Activated naive CD4-positive, alpha-beta T cell treated with anti-CD3 and anti-CD28 coated beads, Interleukin-2, amount 50 U/mL, for 72 hours (primary cell): ENCODE results near the gene SALL2. TPM values are rescaled to one million over a fixed set of nuclear protein-coding genes. Genes with fewer than 3 reads are reported as not detected.

Source experiments
- ATAC-seq, 2 donors: fragments of 150-1000 bp; cut with Tn5 transposase; 2 replicates each; pipeline ENCODE4 v1.10.0; 2021; ENCODE audit warnings: mild to moderate bottlenecking in 2 of 2, moderate library complexity in 2 of 2
- DNase-seq, 2 donors: peaks; one replicate each; pipeline ENCODE4 v3.0.0; 2021 to 2022; ENCODE audit warnings: low spot score in 2 of 2
- H3K27ac Mint-ChIP-seq, 2 donors: one replicate each; pipeline ENCODE4 v1.8.0; 2022; ENCODE audit warnings: mild to moderate bottlenecking in 2 of 2, mixed read lengths in 2 of 2
- H3K36me3 Mint-ChIP-seq, 2 donors: one replicate each; pipeline ENCODE4 v1.8.0; 2022; ENCODE audit warnings: mixed read lengths in 2 of 2
- H3K9me3 Mint-ChIP-seq, 2 donors: one replicate each; pipeline ENCODE4 v1.8.0; 2022; ENCODE audit warnings: mixed read lengths in 2 of 2
- total RNA-seq, 2 donors: library from RNA; stranded (reverse); gene quantifications; one replicate each; pipeline ENCODE4 v1.2.3, GENCODE V29; 2022

SALL2 gene
- total RNA-seq, 2 donors from 2014 or later, result 5.4 to 9.3 TPM

DNA sequence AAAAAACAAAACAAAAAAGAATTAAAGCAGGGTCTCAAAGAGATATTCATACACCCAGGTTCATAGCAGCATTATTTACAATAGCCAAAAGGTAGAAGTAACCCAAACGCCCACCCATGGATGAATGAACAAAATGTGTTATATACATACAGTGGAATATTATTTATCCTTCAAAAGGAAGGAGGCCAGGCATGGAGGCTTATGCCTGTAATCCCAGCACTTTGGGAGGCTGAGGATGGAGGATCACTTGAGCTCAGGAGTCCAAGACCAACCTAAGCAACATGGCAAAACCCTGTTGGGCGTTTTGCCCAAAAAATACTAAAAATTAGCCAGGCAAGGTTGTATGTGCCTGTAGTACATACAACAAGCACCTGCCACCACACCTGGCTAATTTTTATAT lies 19.6 kb downstream of the SALL2 start:
- H3K36me3 Mint-ChIP-seq, result peaks cover 24 to 42% of the 10 kb centered on the region in 2 donors
- ATAC-seq, result no peak

DNA sequence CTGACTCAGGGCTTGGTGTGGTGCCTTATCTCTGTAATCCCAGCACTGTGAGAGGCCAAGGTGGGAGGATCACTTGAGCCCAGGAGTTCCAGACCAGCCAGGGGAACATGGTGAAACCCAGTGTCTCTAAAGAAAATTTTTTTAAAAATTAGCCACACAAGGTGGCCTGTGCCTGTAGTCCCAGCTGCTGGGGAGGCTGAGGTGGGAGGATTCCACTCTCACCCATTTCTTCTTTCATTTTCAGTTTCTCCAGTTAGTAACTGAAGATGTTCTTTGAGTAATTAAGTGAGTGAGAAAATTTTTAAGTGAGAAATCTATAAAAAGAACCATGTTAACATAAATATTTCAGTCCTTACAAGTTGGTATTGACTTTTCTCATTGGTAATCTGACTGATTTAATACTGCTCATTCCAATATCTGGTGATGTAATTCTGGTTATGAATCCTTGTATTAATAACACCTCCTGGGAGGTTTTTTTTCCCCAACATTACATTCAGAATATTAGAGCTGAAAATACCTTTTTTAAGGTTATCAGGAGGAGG lies 21.1 kb downstream of the SALL2 start:
- Mint-ChIP-seq H3K27ac (peak overlapping the region; percentile 46 to 66), H3K36me3 (peaks cover 9 to 34% of the 10 kb centered on the region in 2 donors), H3K9me3 (no peaks in the 10 kb centered on the region)
- ATAC-seq, result peak; percentile 64 to 81
- no peak for DNase-seq

More for the DNA sequence above, 19.6 kb downstream of the SALL2 start:
- no peak for DNase-seq
- no peaks in the 10 kb centered on the region for H3K9me3 Mint-ChIP-seq
- peak overlapping the region in 1 of 2 donors; percentile 27 for H3K27ac Mint-ChIP-seq

DNA sequence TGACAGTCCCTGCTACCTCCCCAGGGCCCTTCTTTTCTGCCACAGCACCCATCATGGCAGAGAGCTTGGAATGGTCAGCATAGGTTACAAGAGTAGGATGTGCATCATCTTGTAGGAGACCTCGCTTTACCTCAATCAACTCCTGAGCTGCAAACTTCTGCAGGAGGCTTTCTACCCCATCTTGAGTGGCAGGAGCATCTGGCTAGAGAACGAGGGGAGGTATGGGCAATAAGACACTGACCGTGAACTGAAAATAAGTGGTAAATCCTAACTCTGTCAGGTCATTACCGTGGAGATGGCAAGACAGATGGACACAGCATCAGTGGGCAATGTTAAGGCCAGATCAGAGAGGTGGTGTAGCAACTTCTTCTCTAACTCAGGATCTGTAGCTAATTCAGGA lies 22.8 kb downstream of the SALL2 start:
- Mint-ChIP-seq H3K27ac (peak overlapping the region; percentile 23 to 84), H3K9me3 (no peaks in the 10 kb centered on the region), H3K36me3 (peaks cover 5 to 35% of the 10 kb centered on the region in 2 donors)
- DNase-seq (no peak), ATAC-seq (no peak)

DNA sequence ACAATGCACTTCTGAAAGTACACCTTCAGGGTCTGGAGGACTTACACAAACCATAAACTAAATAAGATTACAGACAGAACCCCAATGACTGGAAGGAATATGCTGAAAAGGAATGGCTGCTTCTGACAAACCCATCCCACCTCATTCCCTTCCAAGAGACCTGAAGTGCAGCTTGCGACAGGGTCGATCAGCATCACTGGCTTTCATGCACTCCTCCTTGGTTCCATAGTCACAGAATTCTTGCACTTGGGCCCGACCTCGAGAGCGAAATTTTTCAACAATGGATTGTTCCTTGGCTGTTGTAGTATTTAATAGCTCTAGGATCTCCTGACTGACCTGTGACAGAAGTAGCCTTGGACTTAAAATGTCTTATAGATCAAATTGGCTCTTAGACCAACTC lies 24.6 kb downstream of the SALL2 start:
- no peak for DNase-seq
- no peak overlapping the region for H3K27ac Mint-ChIP-seq
- peaks cover 5 to 24% of the 10 kb centered on the region in 2 donors for H3K36me3 Mint-ChIP-seq
- H3K9me3 Mint-ChIP-seq, result no peaks in the 10 kb centered on the region
- ATAC-seq, result no peak

DNA sequence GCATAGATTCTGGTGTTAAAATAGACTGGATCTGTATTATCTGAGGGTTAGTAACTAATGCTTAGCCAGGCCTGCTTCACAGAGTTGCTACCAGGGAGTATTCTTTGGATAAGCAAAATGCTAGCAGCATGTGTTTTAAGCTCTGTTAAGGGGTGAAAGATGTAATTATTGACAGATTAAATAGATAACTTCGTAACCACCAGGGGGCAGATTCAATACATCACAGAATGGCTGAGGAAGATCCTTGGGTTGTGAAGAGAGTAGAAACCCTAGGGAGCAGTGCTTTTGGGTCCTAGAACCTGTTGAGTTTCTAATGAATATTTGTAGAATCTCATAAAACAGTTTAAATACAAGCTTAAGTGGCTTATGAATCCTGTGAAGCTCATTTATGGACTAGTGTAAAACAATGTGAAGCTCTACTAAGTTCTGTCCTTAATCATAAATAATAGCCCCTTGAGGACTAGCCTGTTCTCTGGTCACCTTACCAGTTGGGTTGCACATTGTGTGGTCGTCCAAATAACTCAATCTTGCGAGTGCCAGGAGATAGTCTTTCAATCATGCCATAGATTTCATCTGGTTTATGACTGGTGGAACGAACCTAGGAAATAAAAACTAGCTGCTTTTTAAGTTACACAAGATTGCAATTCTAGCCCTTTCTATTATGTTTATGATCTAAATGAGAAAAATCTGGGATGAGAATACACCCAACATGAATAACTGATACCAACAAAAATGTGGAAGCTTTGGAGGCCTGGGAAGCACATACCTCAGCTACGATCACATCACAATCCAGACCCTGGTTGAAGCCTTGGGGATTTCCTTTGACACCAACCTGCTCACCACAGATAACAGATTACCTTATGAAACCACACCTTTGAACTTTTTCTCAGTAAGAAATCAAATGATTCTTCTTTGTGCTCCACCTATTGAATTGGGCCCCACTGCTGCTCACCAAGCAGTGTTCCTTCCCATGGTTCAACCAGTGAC lies 27.3 kb downstream of the SALL2 start:
- peak overlapping the region; percentile 59 to 81 for H3K27ac Mint-ChIP-seq
- ATAC-seq (peak; percentile 69 to 72), DNase-seq (peak in 1 of 2 donors; percentile 21)
- peaks cover 5 to 16% of the 10 kb centered on the region in 2 donors for H3K36me3 Mint-ChIP-seq
- no peaks in the 10 kb centered on the region for H3K9me3 Mint-ChIP-seq

DNA sequence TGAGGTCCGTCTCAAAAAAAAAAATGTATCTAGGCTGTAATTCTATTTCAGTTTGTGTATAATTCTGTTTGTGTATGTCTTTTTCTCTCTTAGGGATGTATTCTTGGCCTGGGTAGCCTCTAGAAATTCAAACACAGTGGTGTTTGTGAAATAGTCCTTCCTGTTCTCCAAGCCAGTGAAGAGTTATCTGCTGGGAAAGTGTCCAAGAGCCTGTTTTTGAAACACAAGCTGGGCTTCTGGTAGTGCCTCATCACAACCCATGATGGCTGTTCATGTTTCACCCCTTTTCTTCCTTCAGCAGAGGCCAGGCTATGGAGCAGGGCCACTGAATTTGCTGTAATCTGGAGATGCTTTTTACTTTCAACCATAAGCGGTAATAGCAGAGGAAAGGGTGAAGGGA lies 29.7 kb downstream of the SALL2 start:
- Mint-ChIP-seq H3K27ac (no peak overlapping the region), H3K36me3 (peaks cover 0 to 22% of the 10 kb centered on the region in 2 donors), H3K9me3 (no peaks in the 10 kb centered on the region)
- no peak for ATAC-seq
- DNase-seq, result no peak

DNA sequence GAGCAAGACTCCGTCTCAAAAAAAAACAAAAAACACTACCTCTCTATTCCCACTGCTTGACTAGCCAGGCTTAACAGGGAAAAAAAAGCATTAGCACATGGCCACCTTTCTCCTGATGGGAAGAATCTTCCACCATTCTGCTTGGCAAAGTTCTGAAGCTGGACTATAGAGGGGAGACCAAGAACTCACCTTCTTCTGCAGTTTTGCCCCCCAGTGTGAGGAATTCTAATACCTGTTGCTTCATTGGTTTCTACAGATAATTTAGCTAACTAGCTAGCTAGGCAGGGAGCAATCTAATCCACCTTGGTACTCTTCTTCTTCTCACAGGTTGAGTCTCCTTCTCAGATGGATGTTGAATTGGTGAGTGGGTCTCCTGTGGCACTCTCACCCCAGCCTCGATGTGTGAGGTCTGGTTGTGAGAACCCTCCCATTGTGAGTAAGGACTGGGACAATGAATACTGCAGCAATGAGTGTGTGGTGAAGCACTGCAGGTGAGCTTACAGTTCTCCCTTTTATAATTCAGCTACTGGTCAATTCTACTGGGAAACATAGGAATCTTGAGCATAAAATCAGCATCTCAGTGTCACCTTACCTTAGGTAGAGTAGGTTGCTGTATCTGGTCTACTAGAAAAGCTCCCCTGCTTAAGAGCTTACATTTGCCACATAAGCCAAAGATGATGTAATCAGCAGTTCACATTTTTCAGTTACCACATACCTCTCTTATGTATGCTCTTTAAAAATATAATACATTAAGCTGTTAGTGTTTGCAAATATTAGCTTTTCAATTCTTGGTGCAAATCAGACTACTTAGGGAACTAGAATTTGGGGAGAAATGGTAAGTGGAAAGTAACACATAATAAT lies 31.0 kb downstream of the SALL2 start:
- Mint-ChIP-seq H3K9me3 (no peaks in the 10 kb centered on the region), H3K27ac (peak overlapping the region; percentile 4 to 25), H3K36me3 (peaks cover 0 to 16% of the 10 kb centered on the region in 2 donors)
- no peak for DNase-seq
- no peak for ATAC-seq

DNA sequence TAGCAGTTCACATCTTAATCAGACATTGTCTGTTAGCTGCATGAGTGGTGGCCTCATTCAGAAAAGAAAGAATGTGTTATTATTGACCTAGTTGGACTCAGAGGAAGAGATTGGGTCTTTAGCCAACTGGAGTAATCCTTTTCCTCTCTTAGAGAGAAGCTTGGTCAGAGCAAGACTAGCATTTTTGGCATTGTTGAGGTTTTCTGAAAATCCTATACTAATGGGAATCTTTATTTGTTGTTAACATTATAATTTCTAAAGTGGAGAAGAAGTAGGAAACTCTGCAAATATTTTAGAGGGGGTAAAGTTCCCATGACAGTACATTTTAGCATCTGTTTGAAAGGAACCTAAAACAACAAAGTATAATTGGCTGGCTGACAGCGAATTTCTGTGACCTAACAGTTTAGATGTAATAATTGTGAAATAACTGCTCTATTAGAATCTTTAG lies 39.5 kb downstream of the SALL2 start:
- no peak for DNase-seq
- no peak for ATAC-seq
- Mint-ChIP-seq H3K27ac (peak overlapping the region in 1 of 2 donors; percentile 53), H3K9me3 (no peaks in the 10 kb centered on the region), H3K36me3 (peaks cover 0 to 5% of the 10 kb centered on the region in 2 donors)

DNA sequence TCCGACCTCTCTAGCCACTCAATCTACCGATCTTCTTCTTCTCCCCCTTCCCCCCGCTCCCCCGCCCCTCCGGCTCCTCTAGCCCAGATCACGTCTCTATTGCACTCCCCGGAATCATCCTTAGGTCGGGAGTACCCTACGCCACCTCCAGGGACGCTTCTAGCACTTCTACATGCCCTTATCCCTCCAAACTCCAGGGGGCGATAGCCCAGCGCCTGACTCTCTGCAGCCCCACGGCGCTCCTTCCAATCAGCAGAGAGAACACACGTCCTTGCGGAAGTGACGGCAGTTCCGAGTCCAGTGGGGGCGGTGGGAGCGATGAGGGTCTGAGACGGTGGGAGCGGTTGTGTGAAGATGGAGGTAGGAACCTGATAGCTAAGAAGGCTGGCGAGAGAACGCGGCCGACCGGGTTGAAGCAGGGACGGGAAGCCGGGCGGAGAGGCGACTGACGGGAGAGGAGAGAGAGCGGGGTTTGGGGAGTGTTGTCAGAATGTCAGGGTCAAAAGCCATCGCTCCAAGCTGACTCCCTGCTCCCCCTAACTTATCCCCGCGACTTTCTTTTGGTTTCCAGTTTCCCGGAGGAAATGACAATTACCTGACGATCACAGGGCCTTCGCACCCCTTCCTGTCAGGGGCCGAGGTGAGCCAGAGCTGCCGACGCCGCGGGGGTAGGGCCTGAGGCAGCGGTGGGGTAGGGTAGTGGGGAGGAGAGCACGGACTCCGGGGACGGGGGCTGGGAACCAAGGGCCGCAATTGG lies 49.0 kb downstream of the SALL2 start, which contains the start of the genes RAB2B and TOX4:
Gene RAB2B (minus strand): TSS at position 35 of the 757 bp plus-strand sequence. CDS start 87 bp downstream, outside the sequence.
Gene TOX4 (plus strand): TSS at position 271 of the 757 bp plus-strand sequence. CDS start 84 bp downstream, at position 355.
- DNase-seq (peak; percentile 91 to 94), ATAC-seq (peak; percentile 98 to 99)
- H3K36me3 Mint-ChIP-seq, result peaks cover 10 to 12% of the 10 kb centered on the region in 2 donors
- H3K9me3 Mint-ChIP-seq, result no peaks in the 10 kb centered on the region
- peak within 1 kb of the TSS; percentile 99 for H3K27ac Mint-ChIP-seq

DNA sequence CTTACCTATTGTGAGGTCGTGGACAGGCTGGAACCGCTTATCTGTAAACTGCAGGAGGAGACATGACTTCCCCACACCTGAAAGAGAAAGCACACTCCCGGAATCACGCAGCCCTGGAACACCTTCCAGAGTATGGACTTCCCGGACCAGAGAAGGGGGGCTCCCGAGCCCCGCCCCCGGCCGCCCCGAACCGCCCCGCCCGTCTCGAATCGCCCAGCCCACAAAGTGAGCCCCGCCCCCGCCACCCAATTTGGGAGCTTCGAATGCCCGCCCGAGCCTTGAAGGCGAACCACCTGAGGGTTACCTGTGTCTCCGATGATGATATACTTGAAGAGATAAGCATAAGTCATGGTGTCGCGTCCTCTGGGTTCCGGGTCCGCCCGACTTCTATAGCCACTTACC lies 49.6 kb downstream of the SALL2 start:
- Mint-ChIP-seq H3K9me3 (no peaks in the 10 kb centered on the region), H3K36me3 (peaks cover 10 to 12% of the 10 kb centered on the region in 2 donors), H3K27ac (peak overlapping the region; percentile 99)
- DNase-seq, result peak in 1 of 2 donors; percentile 71
- peak; percentile 60 to 67 for ATAC-seq

DNA sequence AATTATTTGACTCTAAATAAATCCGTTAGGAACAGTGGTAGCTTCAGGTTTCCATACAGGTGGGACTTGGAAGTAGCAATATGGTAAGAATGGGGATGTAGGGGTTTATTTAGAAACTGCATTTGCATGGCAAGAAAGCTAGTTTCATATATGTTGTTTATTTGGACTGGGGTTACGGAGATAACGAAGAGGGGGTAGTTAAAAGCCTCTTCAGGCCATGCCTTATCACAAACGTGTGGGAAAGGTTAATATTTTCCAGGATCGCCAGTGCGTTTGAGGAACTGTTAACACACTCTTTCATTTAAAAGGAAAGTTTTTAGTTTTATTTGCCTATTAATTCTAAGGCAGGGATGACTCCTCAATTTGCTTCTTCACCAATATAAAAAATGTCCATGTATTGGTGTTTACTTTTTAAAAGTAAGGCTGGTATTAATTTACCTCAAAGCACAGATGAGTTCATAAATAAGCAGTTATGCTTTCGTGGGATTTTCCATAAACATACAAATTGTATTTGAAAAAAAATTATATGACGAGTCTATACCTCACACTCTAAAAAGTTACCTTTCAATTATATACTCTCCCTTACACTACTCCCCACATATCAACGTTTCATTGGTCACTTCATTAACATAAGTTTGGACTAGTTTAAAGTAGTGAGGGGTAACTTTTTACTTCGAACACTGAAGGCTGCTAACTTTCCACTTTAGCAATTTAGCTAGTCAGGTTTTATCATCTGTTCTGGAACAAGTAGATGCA lies 50.2 kb downstream of the SALL2 start:
- DNase-seq (no peak), ATAC-seq (peak in 1 of 2 donors; percentile 1)
- H3K9me3 Mint-ChIP-seq, result no peaks in the 10 kb centered on the region
- H3K36me3 Mint-ChIP-seq, result peaks cover 10 to 12% of the 10 kb centered on the region in 2 donors
- peak overlapping the region; percentile 55 to 99 for H3K27ac Mint-ChIP-seq

Other genes starting within 250 kb of the SALL2 start
- not detected for gene RPGRIP1, start 246.3 kb downstream of the SALL2 start, total RNA-seq
- gene SUPT16H, start 142.3 kb downstream of the SALL2 start, total RNA-seq, result 100 to 1,000 TPM; 161 to 172 TPM
- gene CHD8, start 70.2 kb downstream of the SALL2 start, total RNA-seq, result 100 to 1,000 TPM; 125 to 126 TPM
- 10 to 100 TPM; 30.2 to 48.8 TPM for gene RAB2B, start 49.4 kb downstream of the SALL2 start, total RNA-seq
- gene TOX4, start 49.2 kb downstream of the SALL2 start, total RNA-seq, result 100 to 1,000 TPM in 1 of 2 donors, 10 to 100 TPM in 1; 80.8 to 104 TPM
- gene METTL3, start 15.0 kb downstream of the SALL2 start, total RNA-seq, result 10 to 100 TPM; 60.6 to 74.9 TPM
- not detected for gene OR10G3, start 53.7 kb upstream of the SALL2 start, total RNA-seq
- not detected for gene OR10G2, start 108.6 kb upstream of the SALL2 start, total RNA-seq
- gene OR4E2, start 127.5 kb upstream of the SALL2 start, total RNA-seq, result under 1 TPM in 1 of 2 donors, not detected in 1; 0.12 TPM
- under 1 TPM; 0.14 to 0.16 TPM for gene OR4E1, start 147.5 kb upstream of the SALL2 start, total RNA-seq